NCI-H1048 (cell line): ENCODE data around the gene TMEFF2.
"Not testable (repeated sequence)": the region's sequence is repeated elsewhere in the genome, so short reads cannot be mapped to it uniquely, and the experiment has no call there.

ENCODE experiments used
- DNase-seq: peaks from one replicate; lab custom pipeline; 2025; lab: John Stamatoyannopoulos, UW

Gene TMEFF2

DNA sequence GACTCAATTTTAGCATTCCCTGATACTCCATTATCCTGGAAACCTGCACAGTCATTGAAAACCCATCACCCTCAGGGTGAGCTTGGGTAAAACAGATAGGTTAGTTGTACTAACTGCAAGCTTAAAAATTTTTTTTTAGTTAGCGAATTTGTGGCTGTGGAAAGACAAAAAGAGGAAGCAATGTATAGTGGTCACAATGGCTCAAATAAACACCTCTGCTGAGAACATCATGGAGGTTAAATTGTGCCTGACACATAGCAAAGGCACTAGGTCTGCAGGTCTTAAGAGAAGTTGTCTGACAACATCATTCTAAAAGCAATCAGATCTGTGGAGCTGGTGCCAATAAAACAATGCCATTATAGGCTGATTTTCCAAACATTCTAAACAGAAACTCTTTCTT lies 263.4 kb downstream of the TMEFF2 start:
- no peak for DNase-seq

DNA sequence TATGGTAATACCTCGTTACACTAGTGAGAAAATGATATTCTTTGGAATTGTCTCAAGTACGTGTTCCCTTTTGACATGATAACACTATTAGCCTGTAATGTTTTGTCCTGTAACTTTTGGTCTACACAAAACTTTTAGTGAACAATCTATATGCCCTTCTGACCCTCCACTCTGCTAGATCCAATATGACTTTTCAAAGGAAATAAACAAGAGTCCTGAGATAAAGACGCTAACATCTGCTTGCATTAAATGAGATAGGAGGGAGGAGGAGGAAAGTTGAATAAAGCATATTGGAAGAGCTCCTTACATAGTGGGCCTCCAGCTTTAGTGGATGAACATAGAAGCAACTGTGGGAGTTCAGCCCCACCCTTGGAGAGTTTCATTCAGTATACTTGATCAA lies 264.5 kb downstream of the TMEFF2 start:
- DNase-seq, result no peak

DNA sequence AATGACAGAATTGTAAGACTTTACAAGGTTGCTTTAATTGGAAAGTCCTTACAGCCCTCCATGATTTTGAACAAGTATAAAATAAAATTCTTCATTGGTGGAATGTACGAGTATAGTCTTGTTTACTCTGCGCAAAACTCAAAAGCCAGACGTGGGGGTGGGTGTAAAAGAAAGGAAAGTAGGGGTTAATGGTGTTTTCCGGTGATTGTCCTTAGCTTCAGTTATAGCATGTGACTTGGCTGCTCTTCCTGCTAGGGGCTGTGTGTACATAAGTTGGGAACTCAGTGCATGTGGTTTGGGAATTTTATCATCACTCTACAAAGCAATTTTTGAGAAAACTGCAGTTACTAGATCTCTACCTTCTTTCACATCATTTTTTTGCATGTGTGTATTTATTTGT lies 265.4 kb downstream of the TMEFF2 start:
- no peak for DNase-seq

DNA sequence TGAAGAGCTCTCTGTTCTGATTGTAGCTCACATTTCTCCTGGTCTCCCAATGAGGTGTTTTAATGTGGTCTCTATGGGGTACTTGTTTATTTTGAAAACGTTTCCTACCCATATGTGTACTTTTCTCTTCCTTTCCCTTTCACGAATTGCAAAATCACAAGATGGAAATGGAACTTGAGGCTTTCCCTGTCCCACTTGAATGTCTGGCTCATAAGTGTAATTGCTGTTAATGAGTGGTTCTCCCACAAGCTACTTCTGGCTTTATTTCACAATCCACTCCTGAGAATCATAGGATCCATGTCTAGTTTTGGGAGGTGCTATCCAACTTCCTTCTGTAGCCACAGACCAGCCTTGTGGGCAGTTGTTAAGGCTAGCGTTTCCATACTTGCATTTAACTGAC lies 266.7 kb downstream of the TMEFF2 start:
- no peak for DNase-seq

DNA sequence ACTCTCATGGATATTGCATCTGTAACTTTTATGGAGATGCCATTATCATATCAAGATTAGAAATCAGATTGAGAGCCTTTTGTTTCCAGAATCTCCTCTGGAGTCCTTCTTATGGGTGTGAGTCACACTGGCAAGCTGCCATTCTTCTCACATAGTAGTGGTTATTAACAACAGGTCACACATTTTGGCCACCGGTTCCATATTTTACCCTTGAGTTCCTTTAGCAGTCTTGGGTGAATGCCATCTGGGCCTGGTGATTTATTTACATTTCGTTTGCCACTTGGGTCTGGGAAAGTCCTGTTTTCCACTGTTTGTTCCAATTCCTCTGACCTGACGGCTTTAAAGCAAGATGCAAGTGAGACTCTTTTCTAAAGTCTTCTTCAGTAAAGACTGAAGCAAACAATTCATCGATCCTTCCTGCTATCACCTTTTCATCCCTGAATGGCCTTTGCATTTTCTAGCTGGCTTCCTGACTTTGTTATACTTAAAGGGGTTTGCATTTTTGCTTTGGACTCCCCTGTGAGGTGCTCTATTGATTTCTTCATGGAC lies 267.3 kb downstream of the TMEFF2 start:
- DNase-seq, result no peak

DNA sequence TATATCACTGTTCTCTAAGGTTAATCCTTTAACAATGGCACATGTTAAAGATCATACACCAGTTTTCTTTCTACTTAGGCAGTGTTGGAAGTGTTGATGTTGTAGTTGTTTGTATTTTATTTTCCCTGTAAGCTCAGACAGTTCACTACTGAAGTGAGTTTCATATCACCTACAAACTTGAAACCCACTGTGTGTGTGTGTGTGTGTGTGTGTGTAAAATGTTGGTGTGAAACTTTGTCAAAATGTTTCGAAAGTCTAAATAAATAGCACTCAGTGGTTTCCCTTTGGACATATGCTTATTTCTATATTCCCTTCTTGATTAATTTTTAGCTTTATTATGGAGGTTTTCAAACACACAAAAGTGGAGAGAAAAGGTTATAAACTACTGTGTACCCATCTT lies 268.1 kb downstream of the TMEFF2 start:
- no peak for DNase-seq

DNA sequence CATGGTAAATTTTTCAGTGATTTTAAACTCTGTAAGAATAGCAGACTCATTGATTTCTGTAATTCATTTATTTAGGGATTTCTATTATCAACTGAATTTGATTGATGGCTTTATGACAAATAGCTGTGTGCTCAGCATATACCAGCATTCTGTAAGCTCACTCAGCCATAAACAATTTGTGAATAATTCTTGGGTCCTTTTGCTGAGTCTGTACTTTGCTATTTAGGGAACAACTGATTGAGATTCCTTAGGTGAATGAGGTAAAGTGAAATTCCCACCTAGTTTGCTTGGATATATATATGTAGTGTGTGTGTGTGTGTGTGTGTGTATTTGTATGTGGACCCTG lies 271.1 kb downstream of the TMEFF2 start:
- no peak for DNase-seq

DNA sequence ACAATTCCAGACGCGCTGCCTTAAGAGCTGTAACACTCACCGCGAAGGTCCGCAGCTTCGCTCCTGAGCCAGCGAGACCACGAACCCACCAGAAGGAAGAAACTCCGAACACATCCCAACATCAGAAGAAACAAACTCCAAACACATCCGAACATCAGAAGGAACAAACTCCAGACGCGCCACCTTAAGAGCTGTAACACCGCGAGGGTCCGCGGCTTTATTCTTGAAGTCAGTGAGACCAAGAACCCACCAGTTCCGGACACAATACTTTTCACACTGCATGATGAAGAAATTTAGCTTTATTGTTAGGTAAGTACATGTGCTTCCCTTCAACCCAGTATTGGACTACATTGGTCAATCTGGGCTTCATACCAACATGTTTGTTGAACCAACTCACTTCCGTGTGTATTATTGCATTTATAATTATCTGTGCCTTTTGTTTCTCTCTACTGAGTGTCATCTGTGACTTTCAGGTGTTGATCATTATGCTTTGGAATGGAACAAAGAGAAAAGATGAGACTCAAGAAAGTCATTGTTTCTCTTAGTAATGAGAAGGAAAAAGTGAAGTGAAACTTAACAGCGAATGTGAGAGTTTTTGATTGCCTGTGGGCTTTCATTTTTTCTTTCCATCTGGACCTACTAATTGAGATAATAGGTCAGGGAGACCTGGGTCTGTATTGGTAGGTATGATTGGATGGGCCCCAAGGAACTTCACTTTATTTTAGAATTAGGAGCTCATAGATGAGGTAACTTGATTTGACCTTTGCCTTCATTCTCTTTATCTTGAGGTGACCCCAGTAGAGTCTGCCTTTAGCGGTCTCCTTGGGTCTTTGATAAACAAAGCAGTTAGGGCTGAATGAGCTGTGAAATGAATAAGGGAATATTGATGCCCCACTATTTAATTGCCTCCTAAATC lies 271.7 kb downstream of the TMEFF2 start:
- no peak for DNase-seq

DNA sequence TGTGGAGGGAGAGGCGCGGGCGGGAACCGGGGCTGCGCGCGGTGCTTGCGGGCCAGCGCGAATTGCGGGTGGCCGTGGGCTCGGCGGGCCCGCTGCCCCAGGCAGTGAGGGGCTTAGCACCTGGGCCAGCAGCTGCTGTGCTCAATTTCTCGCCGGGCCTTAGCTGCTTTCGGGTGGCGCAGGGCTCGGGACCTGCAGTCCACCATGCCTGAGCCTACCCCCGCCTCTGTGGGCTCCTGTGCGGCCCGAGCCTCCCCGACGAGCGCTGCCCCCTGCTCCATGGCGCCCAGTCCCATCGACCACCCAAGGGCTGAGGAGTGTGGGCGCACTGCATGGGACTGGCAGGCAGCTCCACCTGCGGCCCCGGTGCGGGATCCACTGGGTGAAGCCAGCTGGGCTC lies 273.1 kb downstream of the TMEFF2 start:
- not testable (repeated sequence) for DNase-seq

DNA sequence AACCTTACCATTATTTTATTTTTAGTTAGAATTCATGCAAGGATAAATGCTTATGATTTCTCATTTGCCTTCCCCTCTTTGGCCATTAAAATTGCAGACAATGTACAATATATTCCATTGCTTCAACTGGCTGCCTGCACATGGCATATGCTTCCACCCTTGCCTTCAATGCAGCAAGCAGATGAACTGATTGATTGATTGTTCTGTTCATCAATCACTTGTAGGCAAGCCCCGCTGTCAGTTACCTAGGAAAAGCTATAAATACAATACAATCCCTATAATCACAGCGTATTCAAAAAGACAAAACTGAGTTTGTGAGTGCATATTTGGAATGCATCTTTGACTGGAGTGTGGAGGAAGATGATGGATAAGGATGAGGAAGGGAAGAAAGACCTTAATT lies 274.2 kb downstream of the TMEFF2 start:
- no peak for DNase-seq

DNA sequence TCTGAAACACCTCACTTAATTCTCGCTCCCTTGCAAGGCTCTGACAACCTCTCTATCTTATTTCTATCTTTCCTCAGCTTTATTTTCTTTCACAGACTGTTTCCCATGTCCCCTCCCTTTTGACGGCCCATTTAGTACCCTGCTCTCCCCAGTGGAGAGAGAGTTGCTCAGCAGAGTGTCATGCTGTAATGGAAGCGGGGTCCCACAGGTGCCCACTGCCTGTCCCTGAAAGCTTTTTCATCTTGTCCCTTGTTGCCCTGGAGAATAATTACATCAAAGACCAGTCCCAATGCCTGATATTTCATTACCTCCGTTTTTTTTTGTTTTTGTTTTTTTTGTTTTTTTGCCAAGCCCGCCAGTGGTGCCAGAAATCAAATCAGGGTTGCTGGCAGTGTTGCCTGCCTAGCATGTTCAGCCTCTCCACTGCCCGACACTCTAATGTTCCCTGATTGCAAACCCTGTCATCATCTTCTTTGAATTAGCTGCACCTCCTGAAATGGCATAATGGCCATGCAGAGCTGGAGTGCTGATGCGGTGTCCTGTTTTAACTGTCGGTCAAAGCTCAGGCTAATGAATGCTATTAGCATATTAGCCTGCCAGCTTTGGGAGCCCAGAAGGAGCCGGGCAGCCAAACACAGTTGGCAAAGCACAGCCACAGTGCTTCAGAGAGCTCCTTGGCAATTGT lies 276.6 kb downstream of the TMEFF2 start:
- no peak for DNase-seq

DNA sequence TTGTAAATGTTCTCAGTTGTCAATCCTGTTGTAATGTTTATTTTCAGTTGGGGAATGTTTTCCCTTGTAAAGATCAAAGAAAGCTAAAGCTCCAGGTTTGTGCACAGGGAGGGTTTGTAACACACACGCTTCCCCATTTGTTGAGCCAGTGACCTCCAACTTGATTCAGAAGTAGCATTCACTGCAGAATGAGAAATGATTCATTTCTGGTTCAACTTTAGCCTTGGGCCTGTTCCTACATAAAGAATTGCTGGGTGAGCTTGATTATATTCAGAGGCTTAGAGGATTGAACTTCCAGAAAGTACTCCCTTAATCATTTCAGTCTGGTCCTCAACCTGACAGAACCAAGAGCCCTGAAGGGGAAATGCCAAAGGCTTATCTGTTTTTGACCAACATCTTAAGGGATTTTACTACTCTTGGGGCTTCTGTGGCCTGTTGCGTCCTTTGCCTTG lies 277.3 kb downstream of the TMEFF2 start:
- no peak for DNase-seq

DNA sequence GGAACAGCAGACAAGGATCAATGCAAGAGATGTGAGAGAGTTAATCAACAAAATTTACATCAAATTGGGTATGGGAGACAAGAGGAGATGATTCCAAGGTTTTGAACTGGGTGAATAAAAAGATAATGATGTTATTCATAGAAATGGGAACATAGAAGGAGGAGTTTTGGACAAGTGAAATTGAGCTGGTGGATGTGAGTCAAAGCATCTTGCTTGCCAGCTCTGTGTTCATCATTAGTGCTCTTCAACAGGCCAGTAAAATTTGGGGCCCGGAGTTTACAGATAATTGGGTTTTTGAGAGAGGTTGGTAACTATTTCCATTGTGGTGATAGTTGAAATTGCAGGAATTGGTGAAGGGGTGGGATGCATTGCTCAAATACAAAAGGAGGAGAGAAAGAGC lies 277.9 kb downstream of the TMEFF2 start:
- DNase-seq, result no peak

DNA sequence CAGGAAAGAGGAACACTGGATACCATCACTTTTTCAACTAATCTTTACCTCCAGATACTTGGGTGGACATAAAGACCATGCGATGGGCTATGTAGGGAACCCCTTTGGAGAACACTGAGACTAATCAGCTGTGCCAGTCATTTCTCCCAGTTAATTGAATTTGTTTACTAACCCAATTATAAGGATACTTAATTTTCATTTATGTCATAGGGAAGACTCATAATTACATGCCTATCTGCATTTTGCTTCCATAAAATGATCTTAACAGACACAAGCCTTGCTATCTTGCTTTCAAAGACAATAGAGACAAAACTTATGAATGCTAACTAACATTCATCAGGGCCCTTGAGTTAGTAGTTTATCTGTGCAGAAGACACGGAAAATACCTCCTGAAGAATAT lies 279.0 kb downstream of the TMEFF2 start:
- DNase-seq, result no peak

DNA sequence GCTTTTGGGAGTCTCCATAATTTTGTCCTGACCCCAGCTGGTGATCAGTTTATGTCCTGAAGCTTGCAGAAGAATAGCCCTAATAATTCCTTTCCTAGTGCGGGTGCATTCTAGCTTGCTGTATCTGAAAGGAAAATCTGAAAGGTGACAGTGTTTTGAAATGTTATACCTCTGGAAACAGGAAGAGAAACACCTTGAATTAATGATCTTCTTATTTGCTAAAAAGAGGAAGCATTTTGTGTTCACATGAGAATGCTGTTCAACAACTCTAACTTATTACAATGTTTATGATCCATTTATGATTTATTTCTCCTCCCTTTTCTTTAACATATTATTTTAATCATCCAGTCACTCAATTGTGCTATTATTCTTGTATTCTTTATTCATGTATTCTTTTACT lies 280.9 kb downstream of the TMEFF2 start:
- no peak for DNase-seq

DNA sequence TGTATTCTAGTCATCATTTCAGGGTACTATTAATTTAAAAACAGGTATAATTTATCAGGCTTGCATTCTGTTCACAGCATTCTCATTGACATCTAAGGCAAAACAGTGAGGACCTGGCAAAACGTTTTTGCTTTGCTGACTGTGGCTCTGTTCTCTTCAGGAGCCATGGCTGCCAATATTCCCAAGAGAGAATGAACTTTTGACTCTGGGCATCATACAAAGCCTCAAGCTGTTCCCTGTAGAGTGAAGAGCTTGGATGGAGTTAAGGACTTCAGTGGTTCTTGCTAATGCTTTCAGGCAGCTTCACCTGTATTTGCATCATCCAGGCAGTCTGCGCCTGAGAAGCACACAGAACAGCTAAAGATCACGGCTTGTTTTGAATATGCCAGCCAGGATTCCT lies 282.0 kb downstream of the TMEFF2 start:
- DNase-seq, result no peak

DNA sequence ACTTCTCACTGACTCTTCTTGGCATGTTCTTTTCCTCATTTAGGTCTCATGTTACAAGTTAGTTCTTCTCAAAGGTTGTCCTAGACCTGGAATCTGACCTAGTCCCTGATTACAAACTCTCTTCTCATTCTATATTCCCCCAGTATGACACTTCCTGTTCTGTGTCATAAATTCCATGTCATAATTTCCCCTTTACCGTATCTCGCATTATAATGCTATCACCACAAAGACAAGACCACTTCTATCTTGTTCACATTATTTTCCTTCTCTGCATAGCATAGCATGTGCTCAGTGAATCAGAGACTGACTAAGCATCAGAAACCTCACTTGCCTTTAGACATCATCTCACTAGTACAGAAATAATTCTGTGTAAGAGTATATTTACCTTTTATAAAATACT lies 284.2 kb downstream of the TMEFF2 start:
- no peak for DNase-seq

DNA sequence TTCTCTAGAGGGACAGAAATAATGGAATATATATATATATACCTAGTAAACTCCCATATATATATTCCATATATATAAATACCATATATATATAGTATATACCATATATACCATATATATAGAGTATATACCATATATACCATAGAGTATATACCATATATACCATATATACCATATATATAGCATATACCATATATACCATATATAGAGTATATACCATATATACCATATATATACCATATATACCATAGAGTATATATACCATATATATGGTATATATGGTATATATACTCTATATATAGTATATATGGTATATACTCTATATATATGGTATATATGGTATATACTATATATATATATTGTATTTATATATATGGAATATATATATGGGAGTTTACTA lies 285.9 kb downstream of the TMEFF2 start:
- no peak for DNase-seq

DNA sequence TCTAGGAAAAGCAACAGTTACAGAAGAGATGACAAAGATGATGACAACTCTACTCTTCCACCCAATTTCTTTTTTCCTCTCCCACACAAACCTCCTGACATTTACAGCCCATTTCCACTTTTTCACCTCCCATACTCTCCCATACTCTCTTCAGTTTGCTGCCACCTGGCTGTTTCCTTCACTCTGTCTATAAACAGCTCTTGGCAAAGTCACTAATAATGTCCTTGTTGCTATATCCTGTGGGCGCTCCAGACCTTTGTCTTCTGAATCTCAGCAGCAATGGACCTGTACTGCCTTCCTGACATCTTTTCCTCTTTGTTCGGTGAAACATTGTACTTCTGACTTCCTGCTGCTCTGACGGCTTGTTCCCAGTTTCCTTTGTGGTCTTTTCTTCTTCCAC lies 287.2 kb downstream of the TMEFF2 start:
- no peak for DNase-seq

DNA sequence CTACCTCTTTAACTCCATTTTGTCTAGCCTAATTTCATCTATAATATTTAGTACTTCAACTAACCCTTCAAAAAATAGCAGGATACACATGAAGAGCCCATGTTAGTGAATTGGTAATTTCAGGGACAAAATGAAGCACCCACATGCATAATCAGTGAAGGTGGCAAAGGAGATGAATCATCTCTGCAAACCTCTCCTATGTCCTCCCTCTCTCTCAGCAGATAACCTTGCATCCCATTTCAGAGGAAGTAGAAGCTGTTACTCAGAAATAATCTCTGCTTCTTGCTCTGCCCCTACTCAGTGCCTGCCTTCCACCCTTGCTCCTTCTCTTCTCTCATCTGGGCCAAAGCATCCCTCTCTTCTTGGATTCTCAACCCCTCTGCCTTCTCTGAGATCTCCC lies 287.6 kb downstream of the TMEFF2 start:
- DNase-seq, result no peak

DNA sequence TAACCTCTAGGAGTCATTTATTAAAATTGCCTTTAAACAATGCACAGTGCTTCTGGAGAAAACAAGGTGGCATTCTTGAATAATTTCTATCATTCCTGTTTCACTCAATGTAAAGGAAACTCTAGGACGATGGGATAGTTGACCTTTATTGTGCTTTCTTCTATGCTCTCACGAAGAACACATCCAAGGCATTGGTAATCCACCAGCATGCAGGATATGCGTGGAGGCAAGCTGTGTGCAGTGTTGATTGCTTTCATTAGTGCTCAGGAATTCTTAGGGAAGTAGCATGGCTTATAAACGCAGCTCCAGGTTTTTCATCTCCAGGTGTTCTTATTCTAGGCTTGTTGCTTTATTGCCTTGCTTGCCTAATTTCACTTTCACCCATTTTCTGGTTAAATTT lies 289.4 kb downstream of the TMEFF2 start:
- no peak for DNase-seq

DNA sequence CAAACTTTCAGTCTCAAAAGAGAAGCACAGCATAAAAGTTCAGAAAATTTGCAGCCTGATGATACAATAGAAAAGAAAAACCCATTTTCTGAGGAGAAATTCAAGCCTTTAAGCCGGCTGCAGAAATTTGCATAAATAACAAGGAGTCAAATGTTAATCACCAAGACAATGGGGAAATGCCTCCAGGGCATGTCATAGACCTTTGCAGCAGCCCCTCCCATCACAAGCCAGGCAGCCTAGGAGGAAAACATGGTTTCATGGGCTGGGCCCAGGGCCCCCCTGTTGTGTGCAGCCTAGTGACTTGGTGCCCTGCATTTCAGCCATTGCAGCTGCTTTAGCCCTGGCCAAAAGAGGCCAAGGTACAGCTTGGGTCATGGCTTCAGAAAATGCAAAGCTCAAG lies 293.7 kb downstream of the TMEFF2 start:
- no peak for DNase-seq

DNA sequence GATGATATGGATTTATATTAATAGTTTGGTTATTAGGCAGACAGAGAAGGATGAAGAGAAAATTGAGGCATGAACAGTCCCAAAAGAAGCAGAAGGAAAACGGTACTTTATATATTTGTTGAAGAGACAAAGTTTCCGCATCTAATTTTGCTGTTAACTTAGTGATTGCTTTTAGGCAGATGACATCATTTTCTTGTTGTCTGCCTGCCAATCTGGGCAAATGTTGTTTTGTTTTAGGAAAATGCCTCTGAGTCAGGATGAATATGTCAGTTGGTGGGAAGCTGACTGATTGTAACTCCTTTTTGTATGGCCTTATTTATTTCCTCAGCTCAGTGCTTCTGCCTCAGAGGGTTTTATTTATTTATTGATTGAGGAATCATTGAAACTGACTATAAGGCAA lies 295.3 kb downstream of the TMEFF2 start:
- DNase-seq, result no peak
